Breast epithelium (tissue), 4 donors: ENCODE data around the gene TCP11L2. TPM values are rescaled to one million over a fixed set of nuclear protein-coding genes. Genes with fewer than 3 reads are reported as not detected.
"Not testable (repeated sequence)": the region's sequence is repeated elsewhere in the genome, so short reads cannot be mapped to it uniquely, and the experiment has no call there.

Experiments
- DNase-seq, 2 donors: peaks; one replicate each; pipeline ENCODE4 v3.0.0-alpha.2; 2019; ENCODE audit warnings: low spot score in 2 of 2
- H3K27ac ChIP-seq, 2 donors: fragments of 200-600 bp; sonication (generic) in 1 of 2; one replicate each; pipeline ENCODE4 v1.5.1; 2016 to 2019; ENCODE audit warnings: mild to moderate bottlenecking in 1 of 2
- H3K27me3 ChIP-seq, 2 donors: fragments of 200-600 bp; sonication (generic) in 1 of 2; one replicate each; pipeline versions ENCODE4 v1.5.1 to v1.6.0; 2017 to 2019; ENCODE audit warnings: control low read depth in 1 of 2, mild to moderate bottlenecking in 1 of 2
- H3K36me3 ChIP-seq: fragments of 200-600 bp; one replicate; pipeline ENCODE4 v1.5.1; 2019
- H3K4me1 ChIP-seq, 2 donors: fragments of 200-600 bp; sonication (generic); one replicate each; pipeline ENCODE4 v1.5.1; 2016 to 2019; ENCODE audit warnings: control low read depth in 1 of 2
- H3K4me3 ChIP-seq, 3 donors: fragments of 200-600 bp; sonication (generic); 1 replicate in 2 of 3; 2 replicates in 1 of 3; pipeline ENCODE4 v1.5.1; 2016 to 2019; ENCODE audit warnings: mild to moderate bottlenecking in 3 of 3, moderate library complexity in 2 of 3
- H3K9me3 ChIP-seq, 2 donors: fragments of 200-600 bp; sonication (generic) in 1 of 2; one replicate each; pipeline ENCODE4 v1.5.1; 2016 to 2019; ENCODE audit warnings: control low read depth in 1 of 2
- CTCF ChIP-seq, 3 donors: fragments of 450-650 bp; IDR thresholded peaks; one replicate each; pipeline ENCODE4 v1.5.1; 2016 to 2017; ENCODE audit warnings: antibody characterized with exemption in 3 of 3, mild to moderate bottlenecking in 3 of 3, moderate library complexity in 3 of 3
- POLR2A ChIP-seq: fragments of 450-650 bp; IDR thresholded peaks from one replicate; pipeline ENCODE4 v1.6.1; 2016; ENCODE audit warnings: antibody characterized with exemption, mild to moderate bottlenecking, moderate library complexity
- POLR2AphosphoS5 ChIP-seq, 3 donors: sonication (generic); formaldehyde crosslinking; IDR thresholded peaks; one replicate each; pipeline ENCODE4 v1.6.1; 2017; ENCODE audit warnings: antibody characterized with exemption in 3 of 3
- intact Hi-C: fragments of 100-400 bp; cut with DNase I; formaldehyde crosslinking; loops from one replicate; pipeline ENCODE4 v1.15.1; 2023; ENCODE audit warnings: low total_unique reads
- total RNA-seq, 3 donors: library from RNA; depleted of rRNA; stranded (reverse); fragments of >200 nt; gene quantifications; one replicate each; pipeline ENCODE4 v1.1.0, GENCODE V29; 2016

TCP11L2 gene
- total RNA-seq, 3 donors from 2014 or later, result 31.2 to 53.7 (median 35.4) TPM

GRCh38 chr12:106284358-106285105 lies 18.0 kb upstream of the TCP11L2 start:
- Histone ChIP-seq H3K4me1 (no peaks in the 10 kb centered on the region), H3K9me3 (no peaks in the 10 kb centered on the region), H3K27ac (peak overlapping the region in 1 of 2 donors; percentile 7), H3K36me3 (no peaks in the 10 kb centered on the region), H3K27me3 (no peaks in the 10 kb centered on the region), H3K4me3 (no peak overlapping the region)
- peak in 1 of 2 donors; percentile 60 for DNase-seq
- intact Hi-C loops, result no loop called here
- TF ChIP-seq POLR2AphosphoS5 (IDR thresholded peaks at IDR 0.05), result no peak
- TF ChIP-seq POLR2A, result no peak
- TF ChIP-seq CTCF (IDR thresholded peaks at IDR 0.05), result no peak

- Histone ChIP-seq H3K27ac (no peak overlapping the region), H3K4me3 (no peak overlapping the region), H3K9me3 (no peaks in the 10 kb centered on the region), H3K4me1 (no peaks in the 10 kb centered on the region), H3K27me3 (no peaks in the 10 kb centered on the region), H3K36me3 (no peaks in the 10 kb centered on the region)
- intact Hi-C loops, result no loop called here
- TF ChIP-seq CTCF (IDR thresholded peaks at IDR 0.05) (no peak), POLR2AphosphoS5 (IDR thresholded peaks at IDR 0.05) (no peak), POLR2A (no peak)
- no peak for DNase-seq
Observed at GRCh38 chr12:106285982-106286381, 16.6 kb upstream of the TCP11L2 start.

GRCh38 chr12:106286576-106287162 lies 15.9 kb upstream of the TCP11L2 start:
- intact Hi-C loops, H3K36me3 ChIP-seq: not testable (repeated sequence)

GRCh38 chr12:106287364-106287763 lies 15.2 kb upstream of the TCP11L2 start:
- Histone ChIP-seq H3K27ac (no peak overlapping the region), H3K4me3 (no peak overlapping the region), H3K36me3 (no peaks in the 10 kb centered on the region), H3K4me1 (no peaks in the 10 kb centered on the region), H3K9me3 (no peaks in the 10 kb centered on the region), H3K27me3 (no peaks in the 10 kb centered on the region)
- TF ChIP-seq CTCF (IDR thresholded peaks at IDR 0.05) (no peak), POLR2A (no peak), POLR2AphosphoS5 (IDR thresholded peaks at IDR 0.05) (no peak)
- no peak for DNase-seq
- intact Hi-C loops, result no loop called here

More at GRCh38 chr12:106286576-106287162, 15.9 kb upstream of the TCP11L2 start:
- H3K27ac ChIP-seq, H3K4me1 ChIP-seq, H3K4me3 ChIP-seq, DNase-seq, H3K27me3 ChIP-seq, H3K9me3 ChIP-seq: not testable (repeated sequence)

- peak overlapping the region in 1 of 2 donors; percentile 55 for H3K27ac ChIP-seq
- TF ChIP-seq POLR2A, result no peak
- no peak for TF ChIP-seq CTCF (IDR thresholded peaks at IDR 0.05)
- no peak for TF ChIP-seq POLR2AphosphoS5 (IDR thresholded peaks at IDR 0.05)
- intact Hi-C loops, result no loop called here
- no peak overlapping the region for H3K4me3 ChIP-seq
- H3K27me3 ChIP-seq, result no peaks in the 10 kb centered on the region
- no peak for DNase-seq
- no peaks in the 10 kb centered on the region for H3K9me3 ChIP-seq
- H3K4me1 ChIP-seq, result no peaks in the 10 kb centered on the region
- no peaks in the 10 kb centered on the region for H3K36me3 ChIP-seq
Observed at GRCh38 chr12:106288101-106288493, 14.4 kb upstream of the TCP11L2 start.
